Hepatocyte (in vitro differentiated cells): ENCODE measurements around the gene KRCC1.

Experiments
- CTCF ChIP-seq: fragments of 200-600 bp; sonication (generic); IDR thresholded peaks from 2 replicates; pipeline ENCODE4 v1.5.1; 2016; ENCODE audit warnings: antibody characterized with exemption, mild to moderate bottlenecking; ENCODE audit not compliant: poor library complexity
- EZH2phosphoT487 ChIP-seq: fragments of 200-600 bp; sonication (generic); IDR thresholded peaks from one replicate; pipeline ENCODE4 v1.6.1; 2018; ENCODE audit warnings: antibody characterized with exemption, mild to moderate bottlenecking, low read depth, moderate library complexity; ENCODE audit not compliant: unreplicated experiment, severe bottlenecking

GRCh38 chr2:88006912-88007439, 48.6 kb downstream of the KRCC1 start:
- no peak for TF ChIP-seq CTCF
- no peak for TF ChIP-seq EZH2phosphoT487
